AG09309 (cell line): ENCODE measurements around the gene IGFBP1.

Source experiments
- DNase-seq: peaks from one replicate; pipeline ENCODE4 v3.0.0-alpha.2; 2010; ENCODE audit warnings: low read depth
- H3K4me3 ChIP-seq: 2 replicates; pipeline ENCODE4 v1.5.1; 2011; ENCODE audit warnings: mild to moderate bottlenecking, low read depth, low read length, moderate library complexity; ENCODE audit not compliant: control insufficient read depth
- CTCF ChIP-seq: IDR thresholded peaks from 2 replicates; pipeline ENCODE4 v1.5.1; 2011; ENCODE audit warnings: mild to moderate bottlenecking, low read depth, low read length, inconsistent platforms; ENCODE audit not compliant: insufficient read depth, control insufficient read depth; ENCODE audit errors: missing control alignments

Gene IGFBP1

GRCh38 chr7:45919231-45919784 is 31.0 kb downstream of the IGFBP1 start:
- TF ChIP-seq CTCF: no peak
- DNase-seq: no peak
- peak overlapping the region; percentile 64 for H3K4me3 ChIP-seq

- TF ChIP-seq CTCF: no peak
- DNase-seq: no peak
- H3K4me3 ChIP-seq: peak overlapping the region; percentile 64
Observed at GRCh38 chr7:45919993-45920459, 31.7 kb downstream of the IGFBP1 start.

- peak within 1 kb of the TSS; percentile 64 for H3K4me3 ChIP-seq
- TF ChIP-seq CTCF: no peak
Observed at GRCh38 chr7:45920502-45921380, 32.5 kb downstream of the IGFBP1 start, which contains the start of gene IGFBP3. IGFBP3 (minus strand) TSS chr7:45921272; CDS start chr7:45921140, 132 bp downstream.

GRCh38 chr7:45921381-45921698 is 33.1 kb downstream of the IGFBP1 start:
- peak overlapping the region; percentile 64 for H3K4me3 ChIP-seq
- DNase-seq: no peak
- no peak for TF ChIP-seq CTCF

More at GRCh38 chr7:45920502-45921380, 32.5 kb downstream of the IGFBP1 start, which contains the start of gene IGFBP3:
- no peak for DNase-seq

- TF ChIP-seq CTCF: peak; percentile 99
- DNase-seq: no peak
- peak overlapping the region; percentile 64 for H3K4me3 ChIP-seq
Observed at GRCh38 chr7:45921699-45922519, 33.6 kb downstream of the IGFBP1 start.

GRCh38 chr7:45922810-45923209 is 34.5 kb downstream of the IGFBP1 start:
- TF ChIP-seq CTCF: no peak
- H3K4me3 ChIP-seq: peak overlapping the region; percentile 29

More at GRCh38 chr7:45922810-45923209, 34.5 kb downstream of the IGFBP1 start:
- no peak for DNase-seq
